ENCODE measurements around the gene CNDP1. TPM values are rescaled to one million over a fixed set of nuclear protein-coding genes. Genes with fewer than 3 reads are reported as not detected.
A peak's percentile ranks its signal among the peaks of the same experiment; 100 is the strongest.

CNDP1 gene
- total RNA-seq, 2 donors from 2014 or later: under 0.01 TPM; not detected in 1

GRCh38 chr18:74489676-74490075 is 44.6 kb upstream of the CNDP1 start:
- ATAC-seq (no peak), DNase-seq (no peak)
- H3K9me3 ChIP-seq: no peaks in the 10 kb centered on the region
- TF ChIP-seq, protein P1, sequence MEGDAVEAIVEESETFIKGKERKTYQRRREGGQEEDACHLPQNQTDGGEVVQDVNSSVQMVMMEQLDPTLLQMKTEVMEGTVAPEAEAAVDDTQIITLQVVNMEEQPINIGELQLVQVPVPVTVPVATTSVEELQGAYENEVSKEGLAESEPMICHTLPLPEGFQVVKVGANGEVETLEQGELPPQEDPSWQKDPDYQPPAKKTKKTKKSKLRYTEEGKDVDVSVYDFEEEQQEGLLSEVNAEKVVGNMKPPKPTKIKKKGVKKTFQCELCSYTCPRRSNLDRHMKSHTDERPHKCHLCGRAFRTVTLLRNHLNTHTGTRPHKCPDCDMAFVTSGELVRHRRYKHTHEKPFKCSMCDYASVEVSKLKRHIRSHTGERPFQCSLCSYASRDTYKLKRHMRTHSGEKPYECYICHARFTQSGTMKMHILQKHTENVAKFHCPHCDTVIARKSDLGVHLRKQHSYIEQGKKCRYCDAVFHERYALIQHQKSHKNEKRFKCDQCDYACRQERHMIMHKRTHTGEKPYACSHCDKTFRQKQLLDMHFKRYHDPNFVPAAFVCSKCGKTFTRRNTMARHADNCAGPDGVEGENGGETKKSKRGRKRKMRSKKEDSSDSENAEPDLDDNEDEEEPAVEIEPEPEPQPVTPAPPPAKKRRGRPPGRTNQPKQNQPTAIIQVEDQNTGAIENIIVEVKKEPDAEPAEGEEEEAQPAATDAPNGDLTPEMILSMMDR (IDR thresholded peaks at IDR 0.05): no peak
- TF ChIP-seq POLR2A (IDR thresholded peaks at IDR 0.05): no peak
- intact Hi-C loops (cut with DNase I): no loop called here
- no peak overlapping the region for H3K27ac ChIP-seq
- no peaks in the 10 kb centered on the region for H3K27me3 ChIP-seq
- 51 to 52% methylated on average over 7 of the region's 7 CpGs for WGBS, 2 donors
- no peak overlapping the region for H3K4me3 ChIP-seq
- no peaks in the 10 kb centered on the region for H3K36me3 ChIP-seq (replicated peaks in 1 of 2; ENCODE audit: insufficient read depth in 1 of 2, low read depth in 2 of 2)
- no peaks in the 10 kb centered on the region for H3K4me1 ChIP-seq

DNA sequence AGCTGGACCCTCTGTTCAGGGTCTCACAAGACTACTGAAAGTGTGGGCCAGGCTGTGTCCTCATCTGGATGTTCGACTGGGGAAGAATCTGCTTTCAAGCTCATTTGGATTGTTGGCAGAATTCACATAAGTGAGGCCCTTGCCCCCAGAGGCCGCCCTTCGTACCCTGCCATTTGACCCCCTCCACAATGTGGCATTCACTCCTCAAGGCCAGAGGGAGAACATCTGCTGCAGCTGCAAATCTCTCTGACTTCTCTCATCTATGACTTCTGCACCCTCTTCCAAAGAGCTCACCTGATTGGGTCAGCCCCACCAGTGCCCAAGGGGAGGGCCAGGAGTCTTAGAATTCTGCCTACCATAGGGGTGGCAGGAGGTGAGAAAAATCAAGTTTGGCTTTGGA is 42.0 kb upstream of the CNDP1 start:
- Histone ChIP-seq H3K36me3 (replicated peaks in 1 of 2; ENCODE audit: insufficient read depth in 1 of 2, low read depth in 2 of 2) (no peaks in the 10 kb centered on the region), H3K27ac (no peak overlapping the region), H3K27me3 (no peaks in the 10 kb centered on the region), H3K4me1 (peaks cover 5% of the 10 kb centered on the region), H3K9me3 (no peaks in the 10 kb centered on the region), H3K4me3 (no peak overlapping the region)
- intact Hi-C loops (cut with DNase I): no loop called here
- ATAC-seq (no peak), DNase-seq (no peak)
- 59 to 90% methylated on average over 3 of the region's 3 CpGs for WGBS, 2 donors
- TF ChIP-seq POLR2A (IDR thresholded peaks at IDR 0.05): no peak
- TF ChIP-seq, protein P1 (IDR thresholded peaks at IDR 0.05): no peak

DNA sequence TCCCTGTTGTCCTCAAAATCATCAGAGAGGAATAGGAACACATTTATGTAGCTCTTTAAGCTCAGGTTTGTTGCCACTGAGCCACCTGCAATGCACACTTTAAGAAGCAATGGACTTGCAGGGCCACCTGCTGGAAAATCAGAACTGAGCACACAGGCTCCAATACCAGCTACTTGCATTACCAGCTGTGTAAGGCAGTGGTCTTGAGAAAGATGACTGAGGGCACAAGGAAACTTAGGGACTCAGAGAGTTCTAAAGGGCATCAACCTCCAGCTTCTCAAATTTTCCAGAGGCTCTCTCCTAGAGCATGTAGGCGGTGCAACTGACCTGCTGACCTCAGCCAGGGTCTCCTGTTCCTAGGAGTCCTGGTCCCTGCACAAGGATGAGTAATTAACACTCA is 40.6 kb upstream of the CNDP1 start:
- no peak overlapping the region for H3K27ac ChIP-seq
- DNase-seq: peak; percentile 62 to 80 (median 70)
- 22 to 38% methylated on average over 1 of the region's 1 CpG for WGBS, 2 donors
- TF ChIP-seq, protein P1 (IDR thresholded peaks at IDR 0.05): peak; percentile 54 to 93 (median 80)
- no peak for TF ChIP-seq POLR2A (IDR thresholded peaks at IDR 0.05)
- no peaks in the 10 kb centered on the region for H3K9me3 ChIP-seq
- no peak overlapping the region for H3K4me3 ChIP-seq
- no peaks in the 10 kb centered on the region for H3K36me3 ChIP-seq (replicated peaks in 1 of 2; ENCODE audit: insufficient read depth in 1 of 2, low read depth in 2 of 2)
- H3K27me3 ChIP-seq: no peaks in the 10 kb centered on the region
- no peak for ATAC-seq
- intact Hi-C loops (cut with DNase I): no loop called here
- H3K4me1 ChIP-seq: peaks cover 20% of the 10 kb centered on the region

DNA sequence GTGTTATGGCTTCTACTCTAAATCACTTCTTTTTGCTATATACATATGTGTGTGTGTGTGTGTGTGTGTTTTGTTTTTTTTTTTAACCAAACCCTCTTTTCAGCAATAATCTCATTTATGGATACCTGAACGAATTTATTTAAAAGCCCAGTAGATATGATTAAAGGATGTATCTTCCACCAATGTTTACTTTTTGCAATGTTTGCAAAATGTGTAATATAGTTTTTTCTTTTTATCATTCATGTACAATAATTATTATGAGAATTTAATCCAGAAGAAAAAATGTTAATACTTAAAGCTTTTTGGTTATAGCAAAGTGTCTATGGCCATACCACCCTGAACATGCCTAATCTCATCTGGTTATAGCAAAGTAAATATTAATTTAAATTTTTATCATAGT is 39.8 kb upstream of the CNDP1 start:
- no peak for DNase-seq
- Histone ChIP-seq H3K27me3 (no peaks in the 10 kb centered on the region), H3K4me3 (no peak overlapping the region), H3K27ac (no peak overlapping the region), H3K4me1 (peaks cover 28% of the 10 kb centered on the region), H3K36me3 (replicated peaks in 1 of 2; ENCODE audit: insufficient read depth in 1 of 2, low read depth in 2 of 2) (no peaks in the 10 kb centered on the region), H3K9me3 (no peaks in the 10 kb centered on the region)
- TF ChIP-seq POLR2A (IDR thresholded peaks at IDR 0.05): no peak
- TF ChIP-seq, protein P1 (IDR thresholded peaks at IDR 0.05): no peak
- intact Hi-C loops (cut with DNase I): no loop called here
- no peak for ATAC-seq
- WGBS, 2 donors: 24 to 42% methylated on average over 1 of the region's 1 CpG

Measured in body of pancreas (tissue), 4 donors.